Measurements from ENCODE around the gene TRPM4.

The TRPM4 gene

DNA sequence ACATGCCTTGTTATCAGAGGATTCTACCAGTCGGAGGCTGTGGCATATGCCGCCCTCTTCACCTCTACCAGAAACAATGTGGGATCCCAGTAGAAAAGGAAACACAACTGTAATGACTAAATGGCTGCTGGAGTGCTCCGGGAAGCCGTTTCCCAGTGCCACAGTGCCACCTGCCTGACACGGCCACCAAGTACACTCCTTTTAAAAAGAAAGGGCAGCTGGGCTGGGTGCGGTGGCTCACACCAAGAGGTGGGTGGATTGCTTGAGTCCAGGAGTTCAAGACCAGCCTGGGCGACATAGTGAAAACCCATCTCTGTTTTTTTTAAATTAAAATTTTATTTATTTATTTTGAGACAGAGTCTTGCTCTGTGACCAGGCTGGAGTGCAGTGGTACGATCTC, 67.3 kb downstream of the TRPM4 start (continued):
- TF ChIP-seq, protein P1, sequence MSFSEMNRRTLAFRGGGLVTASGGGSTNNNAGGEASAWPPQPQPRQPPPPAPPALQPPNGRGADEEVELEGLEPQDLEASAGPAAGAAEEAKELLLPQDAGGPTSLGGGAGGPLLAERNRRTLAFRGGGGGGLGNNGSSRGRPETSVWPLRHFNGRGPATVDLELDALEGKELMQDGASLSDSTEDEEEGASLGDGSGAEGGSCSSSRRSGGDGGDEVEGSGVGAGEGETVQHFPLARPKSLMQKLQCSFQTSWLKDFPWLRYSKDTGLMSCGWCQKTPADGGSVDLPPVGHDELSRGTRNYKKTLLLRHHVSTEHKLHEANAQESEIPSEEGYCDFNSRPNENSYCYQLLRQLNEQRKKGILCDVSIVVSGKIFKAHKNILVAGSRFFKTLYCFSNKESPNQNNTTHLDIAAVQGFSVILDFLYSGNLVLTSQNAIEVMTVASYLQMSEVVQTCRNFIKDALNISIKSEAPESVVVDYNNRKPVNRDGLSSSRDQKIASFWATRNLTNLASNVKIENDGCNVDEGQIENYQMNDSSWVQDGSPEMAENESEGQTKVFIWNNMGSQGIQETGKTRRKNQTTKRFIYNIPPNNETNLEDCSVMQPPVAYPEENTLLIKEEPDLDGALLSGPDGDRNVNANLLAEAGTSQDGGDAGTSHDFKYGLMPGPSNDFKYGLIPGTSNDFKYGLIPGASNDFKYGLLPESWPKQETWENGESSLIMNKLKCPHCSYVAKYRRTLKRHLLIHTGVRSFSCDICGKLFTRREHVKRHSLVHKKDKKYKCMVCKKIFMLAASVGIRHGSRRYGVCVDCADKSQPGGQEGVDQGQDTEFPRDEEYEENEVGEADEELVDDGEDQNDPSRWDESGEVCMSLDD (tag by site-specific recombination; IDR thresholded peaks at IDR 0.05), result no peak
- no peak for TF ChIP-seq ZNF510 (tag by site-specific recombination; IDR thresholded peaks at IDR 0.05; ENCODE audit: insufficient replicate concordance)
- TF ChIP-seq ZNF473 (tag by site-specific recombination; IDR thresholded peaks at IDR 0.05), result no peak
- TF ChIP-seq ZNF362 (tag by site-specific recombination; IDR thresholded peaks at IDR 0.05), result no peak
- TF ChIP-seq ZBTB17 (tag by site-specific recombination; IDR thresholded peaks at IDR 0.05), result no peak
- TF ChIP-seq ZNF785 (tag by site-specific recombination; IDR thresholded peaks at IDR 0.05), result no peak
- no peak for TF ChIP-seq TCF7L2 (IDR thresholded peaks at IDR 0.05; ENCODE audit: borderline replicate concordance, low read depth, low read length)
- TF ChIP-seq ZNF174 (tag by site-specific recombination; IDR thresholded peaks at IDR 0.05), result no peak
- no peak for TF ChIP-seq REST (tag by site-specific recombination; IDR thresholded peaks at IDR 0.05)
- TF ChIP-seq ZNF37A (tag by site-specific recombination; IDR thresholded peaks at IDR 0.05), result no peak
- no peak for TF ChIP-seq ZNF23 (tag by site-specific recombination; IDR thresholded peaks at IDR 0.05; ENCODE audit: borderline replicate concordance)
- TF ChIP-seq ZNF747 (tag by site-specific recombination; IDR thresholded peaks at IDR 0.05), result no peak
- TF ChIP-seq IKZF3 (tag by site-specific recombination; IDR thresholded peaks at IDR 0.05), result 0 out of 2 replicates have a peak, but pooled peaks have one; percentile 16
- TF ChIP-seq, protein P2, sequence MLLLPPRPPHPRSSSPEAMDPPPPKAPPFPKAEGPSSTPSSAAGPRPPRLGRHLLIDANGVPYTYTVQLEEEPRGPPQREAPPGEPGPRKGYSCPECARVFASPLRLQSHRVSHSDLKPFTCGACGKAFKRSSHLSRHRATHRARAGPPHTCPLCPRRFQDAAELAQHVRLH (tag by site-specific recombination; IDR thresholded peaks at IDR 0.05), result 0 out of 2 replicates have a peak, but pooled peaks have one; percentile 40
- peak; percentile 78; the same call in 1 of the 2 replicates for TF ChIP-seq ZSCAN30 (tag by site-specific recombination; IDR thresholded peaks at IDR 0.05)
- 0 out of 2 replicates have a peak, but pooled peaks have one; percentile 26 for TF ChIP-seq EGR2 (tag by site-specific recombination; IDR thresholded peaks at IDR 0.05; ENCODE audit: low read depth)
- 0 out of 2 replicates have a peak, but pooled peaks have one; percentile 5 for TF ChIP-seq GLIS1 (tag by site-specific recombination; IDR thresholded peaks at IDR 0.05)

- POLR2A ChIA-PET, result interaction anchor here (0.7 kb wide), 1 partner anchor 491 kb away, joined by 5 read pairs; no protein-coding TSS in a partner anchor
- CTCF ChIA-PET, result interaction anchor here (0.8 to 1.2 kb wide), 2 partner anchors 31 to 102 kb away, joined by 4 to 5 read pairs; no protein-coding TSS in a partner anchor
- Histone ChIP-seq H3K36me3 (ENCODE audit: control insufficient read depth in 2 of 2, insufficient read depth in 1 of 2, low read length in 2 of 2) (no peaks in the 10 kb centered on the region), H3K27ac (ENCODE audit: extremely low read depth, low read depth, low read length) (no peak overlapping the region), H3K4me1 (ENCODE audit: control insufficient read depth, insufficient read depth, low read length) (no peaks in the 10 kb centered on the region), H3K4me3 (ENCODE audit: low read depth, low read length) (no peak overlapping the region), H3K9me3 (ENCODE audit: control insufficient read depth, insufficient read depth, low read depth, low read length) (no peaks in the 10 kb centered on the region)
- TF ChIP-seq ZNF623 (tag by site-specific recombination; IDR thresholded peaks at IDR 0.05) (no peak), PRDM6 (tag by site-specific recombination; IDR thresholded peaks at IDR 0.05) (no peak), ZNF114 (tag by site-specific recombination; IDR thresholded peaks at IDR 0.05) (no peak)
- TF ChIP-seq, protein P3, sequence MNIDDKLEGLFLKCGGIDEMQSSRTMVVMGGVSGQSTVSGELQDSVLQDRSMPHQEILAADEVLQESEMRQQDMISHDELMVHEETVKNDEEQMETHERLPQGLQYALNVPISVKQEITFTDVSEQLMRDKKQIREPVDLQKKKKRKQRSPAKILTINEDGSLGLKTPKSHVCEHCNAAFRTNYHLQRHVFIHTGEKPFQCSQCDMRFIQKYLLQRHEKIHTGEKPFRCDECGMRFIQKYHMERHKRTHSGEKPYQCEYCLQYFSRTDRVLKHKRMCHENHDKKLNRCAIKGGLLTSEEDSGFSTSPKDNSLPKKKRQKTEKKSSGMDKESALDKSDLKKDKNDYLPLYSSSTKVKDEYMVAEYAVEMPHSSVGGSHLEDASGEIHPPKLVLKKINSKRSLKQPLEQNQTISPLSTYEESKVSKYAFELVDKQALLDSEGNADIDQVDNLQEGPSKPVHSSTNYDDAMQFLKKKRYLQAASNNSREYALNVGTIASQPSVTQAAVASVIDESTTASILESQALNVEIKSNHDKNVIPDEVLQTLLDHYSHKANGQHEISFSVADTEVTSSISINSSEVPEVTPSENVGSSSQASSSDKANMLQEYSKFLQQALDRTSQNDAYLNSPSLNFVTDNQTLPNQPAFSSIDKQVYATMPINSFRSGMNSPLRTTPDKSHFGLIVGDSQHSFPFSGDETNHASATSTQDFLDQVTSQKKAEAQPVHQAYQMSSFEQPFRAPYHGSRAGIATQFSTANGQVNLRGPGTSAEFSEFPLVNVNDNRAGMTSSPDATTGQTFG (tag by site-specific recombination; IDR thresholded peaks at IDR 0.05; ENCODE audit: borderline replicate concordance), result no peak
Observed at GRCh38 chr19:49229416-49229815, 71.8 kb downstream of the TRPM4 start.

Data from HEK293 (cell line).